ENCODE data around the gene SKAP2. TPM values are rescaled to one million over a fixed set of nuclear protein-coding genes. Genes with fewer than 3 reads are reported as not detected.
A peak's percentile ranks its signal among the peaks of the same experiment; 100 is the strongest.

Gene SKAP2
- total and polyA plus RNA-seq, 2 experiments from 2014 or later, result 2.5 to 4.4 TPM

- TF ChIP-seq, protein P1, sequence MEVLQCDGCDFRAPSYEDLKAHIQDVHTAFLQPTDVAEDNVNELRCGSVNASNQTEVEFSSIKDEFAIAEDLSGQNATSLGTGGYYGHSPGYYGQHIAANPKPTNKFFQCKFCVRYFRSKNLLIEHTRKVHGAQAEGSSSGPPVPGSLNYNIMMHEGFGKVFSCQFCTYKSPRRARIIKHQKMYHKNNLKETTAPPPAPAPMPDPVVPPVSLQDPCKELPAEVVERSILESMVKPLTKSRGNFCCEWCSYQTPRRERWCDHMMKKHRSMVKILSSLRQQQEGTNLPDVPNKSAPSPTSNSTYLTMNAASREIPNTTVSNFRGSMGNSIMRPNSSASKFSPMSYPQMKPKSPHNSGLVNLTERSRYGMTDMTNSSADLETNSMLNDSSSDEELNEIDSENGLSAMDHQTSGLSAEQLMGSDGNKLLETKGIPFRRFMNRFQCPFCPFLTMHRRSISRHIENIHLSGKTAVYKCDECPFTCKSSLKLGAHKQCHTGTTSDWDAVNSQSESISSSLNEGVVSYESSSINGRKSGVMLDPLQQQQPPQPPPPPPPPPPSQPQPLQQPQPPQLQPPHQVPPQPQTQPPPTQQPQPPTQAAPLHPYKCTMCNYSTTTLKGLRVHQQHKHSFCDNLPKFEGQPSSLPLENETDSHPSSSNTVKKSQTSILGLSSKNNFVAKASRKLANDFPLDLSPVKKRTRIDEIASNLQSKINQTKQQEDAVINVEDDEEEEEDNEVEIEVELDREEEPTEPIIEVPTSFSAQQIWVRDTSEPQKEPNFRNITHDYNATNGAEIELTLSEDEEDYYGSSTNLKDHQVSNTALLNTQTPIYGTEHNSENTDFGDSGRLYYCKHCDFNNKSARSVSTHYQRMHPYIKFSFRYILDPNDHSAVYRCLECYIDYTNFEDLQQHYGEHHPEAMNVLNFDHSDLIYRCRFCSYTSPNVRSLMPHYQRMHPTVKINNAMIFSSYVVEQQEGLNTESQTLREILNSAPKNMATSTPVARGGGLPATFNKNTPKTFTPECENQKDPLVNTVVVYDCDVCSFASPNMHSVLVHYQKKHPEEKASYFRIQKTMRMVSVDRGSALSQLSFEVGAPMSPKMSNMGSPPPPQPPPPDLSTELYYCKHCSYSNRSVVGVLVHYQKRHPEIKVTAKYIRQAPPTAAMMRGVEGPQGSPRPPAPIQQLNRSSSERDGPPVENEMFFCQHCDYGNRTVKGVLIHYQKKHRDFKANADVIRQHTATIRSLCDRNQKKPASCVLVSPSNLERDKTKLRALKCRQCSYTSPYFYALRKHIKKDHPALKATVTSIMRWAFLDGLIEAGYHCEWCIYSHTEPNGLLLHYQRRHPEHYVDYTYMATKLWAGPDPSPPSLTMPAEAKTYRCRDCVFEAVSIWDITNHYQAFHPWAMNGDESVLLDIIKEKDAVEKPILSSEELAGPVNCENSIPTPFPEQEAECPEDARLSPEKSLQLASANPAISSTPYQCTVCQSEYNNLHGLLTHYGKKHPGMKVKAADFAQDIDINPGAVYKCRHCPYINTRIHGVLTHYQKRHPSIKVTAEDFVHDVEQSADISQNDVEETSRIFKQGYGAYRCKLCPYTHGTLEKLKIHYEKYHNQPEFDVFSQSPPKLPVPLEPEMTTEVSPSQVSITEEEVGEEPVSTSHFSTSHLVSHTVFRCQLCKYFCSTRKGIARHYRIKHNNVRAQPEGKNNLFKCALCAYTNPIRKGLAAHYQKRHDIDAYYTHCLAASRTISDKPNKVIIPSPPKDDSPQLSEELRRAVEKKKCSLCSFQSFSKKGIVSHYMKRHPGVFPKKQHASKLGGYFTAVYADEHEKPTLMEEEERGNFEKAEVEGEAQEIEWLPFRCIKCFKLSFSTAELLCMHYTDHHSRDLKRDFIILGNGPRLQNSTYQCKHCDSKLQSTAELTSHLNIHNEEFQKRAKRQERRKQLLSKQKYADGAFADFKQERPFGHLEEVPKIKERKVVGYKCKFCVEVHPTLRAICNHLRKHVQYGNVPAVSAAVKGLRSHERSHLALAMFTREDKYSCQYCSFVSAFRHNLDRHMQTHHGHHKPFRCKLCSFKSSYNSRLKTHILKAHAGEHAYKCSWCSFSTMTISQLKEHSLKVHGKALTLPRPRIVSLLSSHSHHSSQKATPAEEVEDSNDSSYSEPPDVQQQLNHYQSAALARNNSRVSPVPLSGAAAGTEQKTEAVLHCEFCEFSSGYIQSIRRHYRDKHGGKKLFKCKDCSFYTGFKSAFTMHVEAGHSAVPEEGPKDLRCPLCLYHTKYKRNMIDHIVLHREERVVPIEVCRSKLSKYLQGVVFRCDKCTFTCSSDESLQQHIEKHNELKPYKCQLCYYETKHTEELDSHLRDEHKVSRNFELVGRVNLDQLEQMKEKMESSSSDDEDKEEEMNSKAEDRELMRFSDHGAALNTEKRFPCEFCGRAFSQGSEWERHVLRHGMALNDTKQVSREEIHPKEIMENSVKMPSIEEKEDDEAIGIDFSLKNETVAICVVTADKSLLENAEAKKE (CRISPR knock-in tag; IDR thresholded peaks at IDR 0.05), result no peak
- no peak for TF ChIP-seq ZNF331 (CRISPR knock-in tag; IDR thresholded peaks at IDR 0.05; ENCODE audit: low read depth)
Measured at GRCh38 chr7:26688388-26688787, 176.0 kb downstream of the SKAP2 start (continued).

- Histone ChIP-seq H3F3A (replicated peaks; ENCODE audit: low read depth) (no peaks in the 10 kb centered on the region), H2AFZ (no peak overlapping the region; the same call in 1 of the 2 replicates), H3K9me2 (ENCODE audit: insufficient read depth) (no peaks in the 10 kb centered on the region), H3K4me2 (peak overlapping the region; percentile 18), H3K27me3 (ENCODE audit: insufficient read depth) (no peaks in the 10 kb centered on the region), H3K79me2 (replicated peaks; ENCODE audit: insufficient read depth) (no peaks in the 10 kb centered on the region), H3K4me1 (ENCODE audit: insufficient read depth) (peaks cover 19% of the 10 kb centered on the region), H3K36me3 (ENCODE audit: insufficient read depth) (no peaks in the 10 kb centered on the region), H3K4me3 (peak overlapping the region; percentile 23; the same call in 1 of the 2 replicates), H3K27ac (ENCODE audit: low read depth) (no peak overlapping the region), H4K20me1 (replicated peaks; ENCODE audit: insufficient read depth) (no peaks in the 10 kb centered on the region)
- DNase-seq (ENCODE audit: low spot score) (no peak), ATAC-seq (no peak)
- Mint-ChIP-seq H3K36me3 (ENCODE audit: low read depth) (no peaks in the 10 kb centered on the region), H3K27me3 (ENCODE audit: insufficient read depth, low read depth, poor library complexity) (no peaks in the 10 kb centered on the region), H3K4me1 (peaks cover 18% of the 10 kb centered on the region), H3K4me3 (0 out of 3 replicates have a peak overlapping the region, but pooled peaks have one; percentile 16), H3K9me3 (no peaks in the 10 kb centered on the region), H3K27ac (0 out of 2 replicates have a peak overlapping the region, but pooled peaks have one; percentile 59)
- TF ChIP-seq REST (IDR thresholded peaks at IDR 0.05; ENCODE audit: unreplicated experiment) (no peak), ZNF331 (CRISPR knock-in tag; IDR thresholded peaks at IDR 0.05; ENCODE audit: low read depth) (no peak), ZNF114 (CRISPR knock-in tag; IDR thresholded peaks at IDR 0.05) (no peak), STAT1 (IDR thresholded peaks at IDR 0.05; ENCODE audit: unreplicated experiment) (no peak), EZH2phosphoT487 (IDR thresholded peaks at IDR 0.05; ENCODE audit: unreplicated experiment) (no peak)
Measured at GRCh38 chr7:26687032-26687431, 177.4 kb downstream of the SKAP2 start.

Data from GM23338 (cell line).